AG04450 (cell line): ENCODE results near the gene GRIN1. TPM values are rescaled to one million over a fixed set of nuclear protein-coding genes. Genes with fewer than 3 reads are reported as not detected.

Experiments used
- CTCF ChIA-PET: fragments of 300-600, 350-600 bp; formaldehyde crosslinking; extraction: SDS; loops from one replicate; lab custom pipeline; 2022; ENCODE audit warnings: antibody characterized with exemption, inconsistent platforms; lab: Charles Lee
- POLR2A ChIA-PET: fragments of 350-600 bp; formaldehyde crosslinking; extraction: SDS; loops from one replicate; lab custom pipeline; 2021; ENCODE audit warnings: antibody characterized with exemption, inconsistent platforms; lab: Yijun Ruan, JAX
- DNase-seq: peaks from one replicate; pipeline ENCODE4 v3.0.0-alpha.2; 2011; ENCODE audit warnings: low read depth, low spot score
- H3K27ac ChIP-seq: one replicate; pipeline ENCODE4 v1.5.1; 2012; ENCODE audit warnings: low read depth, low read length, control low read depth
- H3K27me3 ChIP-seq: one replicate; pipeline ENCODE4 v1.6.0; 2012; ENCODE audit warnings: low read length; ENCODE audit not compliant: control insufficient read depth, insufficient read depth
- H3K4me3 ChIP-seq: 2 replicates; pipeline ENCODE4 v1.5.1; 2011; ENCODE audit warnings: mild to moderate bottlenecking, low read depth, low read length, control low read depth
- H3K9me3 ChIP-seq: 2 replicates; pipeline ENCODE4 v1.5.1; 2012; ENCODE audit warnings: low read length; ENCODE audit not compliant: control insufficient read depth, insufficient read depth
- CTCF ChIP-seq: IDR thresholded peaks from 2 replicates; pipeline ENCODE4 v1.5.1; 2011; ENCODE audit warnings: low read depth, low read length, control low read depth, inconsistent platforms
- polyA plus RNA-seq: library from polyadenylated mRNA; depleted of rRNA; stranded (reverse); fragments of >200 nt; gene quantifications from 2 replicates; pipeline ENCODE4 v1.2.3, GENCODE V29; 2011

Gene GRIN1
- polyA plus RNA-seq, 1 experiment: not detected

- Histone ChIP-seq H3K9me3 (no peaks in the 10 kb centered on the region; the same call in 1 of the 2 replicates), H3K27ac (no peak overlapping the region), H3K4me3 (no peak overlapping the region), H3K27me3 (peaks cover 45% of the 10 kb centered on the region)
- CTCF ChIA-PET: no interaction called here
- no peak for DNase-seq
- POLR2A ChIA-PET: interaction anchor here (0.6 kb wide), 1 partner anchor 69 kb away, joined by 3 read pairs; the partner anchor contains the start of gene TUBB4B
- TF ChIP-seq CTCF: no peak
Observed at GRCh38 chr9:137171149-137171900, 32.4 kb downstream of the GRIN1 start.

GRCh38 chr9:137172901-137173795 is 34.2 kb downstream of the GRIN1 start:
- Histone ChIP-seq H3K27ac (no peak overlapping the region), H3K9me3 (no peaks in the 10 kb centered on the region; the same call in 1 of the 2 replicates), H3K27me3 (peaks cover 32% of the 10 kb centered on the region), H3K4me3 (no peak overlapping the region)
- ChIA-PET CTCF (interaction anchor here (0.6 kb wide), 1 partner anchor 348 kb away, joined by 3 read pairs; no protein-coding TSS in a partner anchor), POLR2A (interaction anchor here (2.0 kb wide), 1 partner anchor 44 kb away, joined by 4 read pairs; no protein-coding TSS in a partner anchor)
- no peak for TF ChIP-seq CTCF
- DNase-seq: no peak

DNA sequence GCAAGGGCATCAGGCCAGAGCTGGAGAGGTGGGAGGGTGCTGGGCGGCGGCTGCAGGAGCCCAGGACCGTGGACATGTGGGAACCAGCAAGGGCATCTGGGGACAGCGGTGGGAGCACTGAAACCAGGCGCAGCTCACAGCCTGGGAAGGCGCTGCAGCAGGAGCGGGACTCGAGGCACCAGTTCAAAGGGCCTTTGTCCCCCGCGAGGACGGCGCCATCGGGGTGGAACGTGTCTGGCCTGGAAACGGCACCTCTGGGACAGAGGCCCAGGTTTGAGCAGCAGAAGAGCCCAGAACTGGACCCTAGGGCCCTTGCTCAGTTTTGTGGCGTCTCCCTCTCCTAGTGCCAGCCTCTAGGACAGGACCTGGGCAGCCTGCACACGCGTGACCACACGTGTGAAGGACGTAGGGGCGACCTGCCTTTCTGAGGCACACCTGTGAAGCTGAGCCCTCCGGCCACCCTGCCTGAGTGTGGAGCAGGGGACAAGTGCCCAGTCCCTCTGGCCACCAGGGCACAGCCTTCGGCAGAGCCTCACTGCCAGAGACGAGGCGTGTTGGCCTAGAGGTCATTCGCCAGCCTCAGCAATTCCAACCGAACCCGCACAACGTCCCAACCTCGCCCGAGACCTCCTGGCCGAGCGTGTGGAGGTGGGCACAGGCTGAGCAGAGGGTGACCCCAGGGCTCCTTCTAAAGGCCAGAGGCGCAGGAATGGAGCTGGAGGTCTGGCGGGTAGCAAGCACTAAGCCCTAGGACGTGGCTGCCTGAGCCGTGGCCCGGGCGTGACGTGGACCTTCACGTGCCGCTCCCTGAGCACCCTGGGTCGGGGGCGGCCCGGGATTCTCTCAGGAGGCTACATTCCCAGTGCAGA is 35.1 kb downstream of the GRIN1 start:
- POLR2A ChIA-PET: interaction anchor here (0.9 to 2.0 kb wide), 2 partner anchors 27 to 44 kb away, joined by 3 to 4 read pairs; partner anchors contain the start of gene TPRN
- H3K4me3 ChIP-seq: no peak overlapping the region
- DNase-seq: no peak
- no peak for TF ChIP-seq CTCF
- peaks cover 31% of the 10 kb centered on the region for H3K27me3 ChIP-seq
- H3K9me3 ChIP-seq: no peaks in the 10 kb centered on the region; the same call in 1 of the 2 replicates
- CTCF ChIA-PET: interaction anchor here (0.6 kb wide), 1 partner anchor 349 kb away, joined by 3 read pairs; no protein-coding TSS in a partner anchor
- H3K27ac ChIP-seq: no peak overlapping the region

- H3K27ac ChIP-seq: no peak overlapping the region
- CTCF ChIA-PET: interaction anchor here (1.7 kb wide), 1 partner anchor 62 kb away, joined by 4 read pairs; no protein-coding TSS in a partner anchor
- no peak overlapping the region for H3K4me3 ChIP-seq
- POLR2A ChIA-PET: interaction anchor here (0.7 to 0.9 kb wide), 2 partner anchors 18 to 26 kb away, joined by 3 to 9 read pairs; partner anchors contain the start of gene TPRN
- no peak for TF ChIP-seq CTCF
- DNase-seq: no peak
- H3K9me3 ChIP-seq: no peaks in the 10 kb centered on the region; the same call in 1 of the 2 replicates
- H3K27me3 ChIP-seq: peaks cover 29% of the 10 kb centered on the region
Observed at GRCh38 chr9:137174722-137175293, 35.9 kb downstream of the GRIN1 start.
